WERI-Rb-1 (cell line): ENCODE data around the gene SATB2.

ENCODE experiments used
- DNase-seq: peaks from one replicate; pipeline ENCODE4 v3.0.0-alpha.2; 2020
- H3K27ac ChIP-seq: fragments of 250-450 bp; sonication (Bioruptor Pico); 2 replicates; pipeline ENCODE4 v1.5.1; 2020; ENCODE audit warnings: mild to moderate bottlenecking, moderate library complexity
- H3K27me3 ChIP-seq: fragments of 250-450 bp; sonication (Bioruptor Pico); 2 replicates; pipeline ENCODE4 v1.5.1; 2021; ENCODE audit warnings: mild to moderate bottlenecking, low read depth, moderate library complexity; ENCODE audit not compliant: insufficient read depth, severe bottlenecking
- H3K36me3 ChIP-seq: fragments of 250-450 bp; sonication (Bioruptor Pico); 2 replicates; pipeline ENCODE4 v1.5.1; 2020; ENCODE audit warnings: mild to moderate bottlenecking, moderate library complexity
- H3K4me3 ChIP-seq: 2 replicates; pipeline ENCODE4 v1.5.1; 2011; ENCODE audit warnings: low read depth, mild to moderate bottlenecking, control low read depth, low read length
- H3K9me3 ChIP-seq: fragments of 250-450 bp; sonication (Bioruptor Pico); 2 replicates; pipeline ENCODE4 v1.5.1; 2021; ENCODE audit warnings: mild to moderate bottlenecking, moderate library complexity; ENCODE audit not compliant: severe bottlenecking
- TF ChIP-seq, protein P1 (sequence below): IDR thresholded peaks from 2 replicates; pipeline ENCODE4 v1.5.1; 2011; ENCODE audit warnings: low read depth, mild to moderate bottlenecking, control low read depth, inconsistent platforms, low read length

SATB2 gene

DNA sequence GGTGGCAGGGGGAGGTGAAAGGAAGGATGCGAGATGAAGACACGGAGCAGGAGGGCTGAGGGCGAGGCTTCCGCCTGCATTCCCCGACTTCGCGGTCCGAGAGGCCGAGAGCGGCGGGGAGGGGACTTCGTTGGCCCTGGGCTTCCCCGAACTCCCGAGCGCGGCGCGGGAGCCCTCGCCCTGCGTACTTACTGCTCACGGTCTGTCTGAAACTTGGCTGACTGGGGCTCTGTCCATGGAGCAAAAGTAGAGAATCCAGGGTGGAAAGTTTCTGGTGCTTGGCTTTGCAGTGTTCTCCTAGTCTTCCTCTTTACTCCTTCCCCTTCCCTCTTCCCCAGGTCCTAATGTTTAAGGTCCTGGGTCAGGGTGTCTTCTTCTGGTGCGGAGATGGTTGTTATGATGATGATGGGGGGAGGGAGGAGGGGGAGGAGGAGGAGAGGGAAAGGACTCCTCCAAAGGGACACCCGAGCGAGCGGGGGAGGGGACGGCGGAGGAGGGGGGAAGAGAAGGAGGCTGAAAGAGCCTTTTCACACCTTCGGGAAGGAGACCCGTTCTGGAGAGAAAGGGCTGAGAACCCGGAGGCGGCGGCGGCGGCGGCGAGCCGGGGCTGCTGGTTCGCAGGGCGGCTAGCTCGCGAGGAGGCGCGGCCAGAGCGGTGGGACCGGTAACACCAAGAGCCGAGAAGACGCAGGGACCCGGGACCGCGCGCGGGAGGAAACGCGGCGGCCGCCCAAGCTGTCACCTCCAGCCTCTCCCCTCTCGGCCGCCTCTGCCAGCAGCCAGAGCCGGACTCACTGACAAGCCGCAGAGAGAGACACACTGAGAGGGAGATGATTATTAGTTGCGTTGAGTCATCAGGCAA, at the start of gene SATB2:
SATB2 (minus strand) TSS at position 793 of the 862 bp plus-strand sequence. CDS start 1,902 bp downstream, outside the sequence.
- DNase-seq: peak; percentile 62
- Histone ChIP-seq H3K27ac (peak within 1 kb of the TSS; percentile 85), H3K36me3 (no peaks in the 10 kb centered on the region), H3K9me3 (no peaks in the 10 kb centered on the region), H3K4me3 (peak within 1 kb of the TSS; percentile 90), H3K27me3 (peaks cover 6% of the 10 kb centered on the region)
- TF ChIP-seq, protein P1, sequence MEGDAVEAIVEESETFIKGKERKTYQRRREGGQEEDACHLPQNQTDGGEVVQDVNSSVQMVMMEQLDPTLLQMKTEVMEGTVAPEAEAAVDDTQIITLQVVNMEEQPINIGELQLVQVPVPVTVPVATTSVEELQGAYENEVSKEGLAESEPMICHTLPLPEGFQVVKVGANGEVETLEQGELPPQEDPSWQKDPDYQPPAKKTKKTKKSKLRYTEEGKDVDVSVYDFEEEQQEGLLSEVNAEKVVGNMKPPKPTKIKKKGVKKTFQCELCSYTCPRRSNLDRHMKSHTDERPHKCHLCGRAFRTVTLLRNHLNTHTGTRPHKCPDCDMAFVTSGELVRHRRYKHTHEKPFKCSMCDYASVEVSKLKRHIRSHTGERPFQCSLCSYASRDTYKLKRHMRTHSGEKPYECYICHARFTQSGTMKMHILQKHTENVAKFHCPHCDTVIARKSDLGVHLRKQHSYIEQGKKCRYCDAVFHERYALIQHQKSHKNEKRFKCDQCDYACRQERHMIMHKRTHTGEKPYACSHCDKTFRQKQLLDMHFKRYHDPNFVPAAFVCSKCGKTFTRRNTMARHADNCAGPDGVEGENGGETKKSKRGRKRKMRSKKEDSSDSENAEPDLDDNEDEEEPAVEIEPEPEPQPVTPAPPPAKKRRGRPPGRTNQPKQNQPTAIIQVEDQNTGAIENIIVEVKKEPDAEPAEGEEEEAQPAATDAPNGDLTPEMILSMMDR: no peak

GRCh38 chr2:199505755-199506403, 48.1 kb upstream of the SATB2 start:
- TF ChIP-seq, protein P1: no peak
- Histone ChIP-seq H3K27ac (no peak overlapping the region), H3K36me3 (no peaks in the 10 kb centered on the region), H3K9me3 (no peaks in the 10 kb centered on the region), H3K4me3 (no peak overlapping the region), H3K27me3 (no peaks in the 10 kb centered on the region)
- no peak for DNase-seq

DNA sequence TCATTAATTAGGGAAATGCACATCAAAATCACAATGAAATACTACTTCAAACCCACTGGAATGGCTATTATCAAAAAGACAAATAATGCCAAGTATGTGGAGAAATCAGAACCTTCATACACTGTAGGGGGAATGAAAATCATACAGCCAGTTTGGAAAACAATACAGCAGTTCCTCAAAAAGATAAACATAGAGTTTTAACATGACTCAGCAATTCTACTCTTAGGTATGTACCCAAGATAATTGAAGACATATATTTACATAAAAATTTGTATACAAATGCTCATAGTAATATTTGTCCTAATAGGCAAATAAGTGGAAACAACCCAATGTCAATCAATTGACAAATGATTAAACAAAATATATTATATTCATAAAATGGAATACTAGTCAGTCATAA, 45.4 kb upstream of the SATB2 start:
- Histone ChIP-seq H3K27me3 (no peaks in the 10 kb centered on the region), H3K36me3 (no peaks in the 10 kb centered on the region), H3K9me3 (no peaks in the 10 kb centered on the region), H3K4me3 (no peak overlapping the region), H3K27ac (no peak overlapping the region)
- DNase-seq: no peak
- TF ChIP-seq, protein P1: no peak

DNA sequence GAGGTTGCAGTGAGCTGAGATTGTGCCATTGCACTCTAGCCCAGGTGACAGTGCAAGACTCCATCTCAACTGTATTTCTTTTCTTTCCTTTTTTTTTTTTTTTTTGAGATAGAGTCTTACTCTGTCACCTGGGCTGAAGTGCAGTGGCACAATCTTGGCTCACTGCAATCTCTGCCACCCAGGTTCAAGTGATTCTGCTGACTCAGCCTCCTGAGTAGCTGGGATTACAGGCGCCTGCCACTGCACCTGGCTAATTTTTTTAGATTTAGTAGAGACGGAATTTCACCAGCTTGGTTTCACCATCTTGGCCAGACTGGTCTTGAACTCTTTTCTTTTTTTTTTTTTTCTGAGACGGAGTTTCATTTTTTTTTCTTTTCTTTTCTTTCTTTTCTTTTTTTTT, 41.3 kb upstream of the SATB2 start:
- Histone ChIP-seq H3K27me3 (no peaks in the 10 kb centered on the region), H3K36me3 (no peaks in the 10 kb centered on the region), H3K27ac (no peak overlapping the region), H3K9me3 (no peaks in the 10 kb centered on the region), H3K4me3 (no peak overlapping the region)
- DNase-seq: no peak
- TF ChIP-seq, protein P1: no peak

GRCh38 chr2:199495147-199495546, 37.4 kb upstream of the SATB2 start:
- Histone ChIP-seq H3K27me3 (no peaks in the 10 kb centered on the region), H3K27ac (no peak overlapping the region), H3K4me3 (no peak overlapping the region), H3K9me3 (no peaks in the 10 kb centered on the region), H3K36me3 (no peaks in the 10 kb centered on the region)
- no peak for DNase-seq
- TF ChIP-seq, protein P1: no peak
